ENCODE results near the gene NSRP1.
"Not testable (repeated sequence)": the region's sequence is repeated elsewhere in the genome, so short reads cannot be mapped to it uniquely, and the experiment has no call there.

Gene NSRP1

GRCh38 chr17:30117675-30118081 lies 1.1 kb downstream of the NSRP1 start:
- DNase-seq (ENCODE audit: low read depth in 1 of 2, low spot score in 1 of 2), result no peak

DNA sequence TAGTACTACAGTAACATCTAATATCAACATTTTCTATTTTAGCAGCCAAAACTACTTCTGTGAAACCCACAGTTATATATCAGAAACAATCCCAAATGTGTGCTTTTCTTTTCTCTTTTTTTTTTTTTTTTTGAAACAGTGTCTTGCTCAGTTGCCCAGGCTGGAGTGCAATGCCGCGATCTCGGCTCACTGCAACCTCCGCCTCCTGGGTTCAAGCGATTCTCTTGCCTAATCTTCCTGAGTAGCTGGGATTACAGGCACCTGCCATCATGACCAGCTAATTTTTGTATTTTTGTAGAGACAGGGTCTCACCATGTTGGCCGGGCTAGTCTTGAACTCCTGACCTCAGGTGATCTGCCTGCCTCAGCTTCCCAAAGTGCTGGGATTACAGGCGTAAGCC lies 2.0 kb downstream of the NSRP1 start:
- DNase-seq (ENCODE audit: low read depth in 1 of 2, low spot score in 1 of 2), result not testable (repeated sequence)

DNA sequence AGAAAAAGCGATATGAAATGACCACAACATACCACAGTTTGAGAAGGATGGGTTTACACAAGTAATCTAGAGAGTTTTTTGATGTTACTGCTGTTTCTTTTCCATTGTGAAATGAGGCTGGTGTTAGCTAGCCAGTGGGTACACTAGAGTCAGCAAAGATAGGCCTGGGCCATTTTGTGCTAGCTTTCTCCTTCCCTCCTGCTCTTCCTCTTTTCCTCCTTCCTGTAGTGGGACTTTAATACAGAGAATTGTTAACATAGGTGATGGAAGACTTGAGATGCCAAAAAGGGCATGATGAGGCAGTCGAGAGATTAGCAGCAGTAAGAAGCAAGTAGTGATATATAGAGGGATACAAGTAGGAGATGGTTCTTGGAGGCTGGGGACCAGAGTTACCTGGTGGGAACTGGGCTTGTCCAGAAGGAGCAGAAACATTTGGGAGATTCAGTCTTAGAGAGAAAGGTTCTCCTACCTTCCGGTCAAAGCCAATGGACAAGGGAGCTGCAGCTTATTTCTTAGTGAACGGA lies 7.7 kb downstream of the NSRP1 start:
- no peak for DNase-seq (ENCODE audit: low read depth in 1 of 2, low spot score in 1 of 2)

DNA sequence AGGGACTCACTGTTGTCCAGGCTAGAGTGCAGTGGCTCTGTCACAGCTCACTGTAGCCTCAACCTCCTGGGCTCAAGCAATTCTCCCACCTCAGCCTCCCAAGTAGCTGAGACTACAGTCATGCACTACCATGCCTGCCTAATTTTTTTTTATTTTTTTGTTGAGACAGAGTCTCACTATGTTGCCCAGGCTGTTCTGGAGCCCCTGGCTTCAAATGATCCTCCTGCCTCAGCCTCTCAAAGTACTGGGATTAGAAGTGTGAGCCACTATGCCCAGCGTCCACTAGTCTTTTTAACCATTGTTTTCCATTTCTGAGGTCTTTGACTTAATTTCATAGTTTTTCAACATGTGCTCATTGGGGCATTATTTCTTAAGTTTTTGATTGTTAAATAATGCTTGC lies 13.5 kb downstream of the NSRP1 start:
- no peak for DNase-seq (ENCODE audit: low read depth in 1 of 2, low spot score in 1 of 2)

DNA sequence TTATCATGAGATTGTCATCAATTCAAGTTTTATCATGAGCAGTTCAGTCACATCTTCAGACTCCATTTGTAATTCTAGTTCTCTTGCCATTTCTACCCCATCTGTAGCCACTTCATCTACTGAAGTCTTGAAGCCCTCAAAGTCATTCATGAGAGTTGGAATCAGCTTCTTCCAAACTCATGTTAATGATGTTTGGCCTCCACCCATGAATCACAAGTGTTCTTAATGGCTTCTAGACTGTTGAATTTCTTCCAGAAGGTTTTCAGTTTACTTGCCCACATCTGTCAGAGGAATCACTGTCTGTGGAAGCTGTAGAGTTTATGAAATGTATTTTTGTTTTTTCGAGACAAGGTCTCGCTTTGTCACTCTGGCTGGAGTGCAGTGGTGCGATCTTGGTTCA lies 16.0 kb downstream of the NSRP1 start:
- no peak for DNase-seq (ENCODE audit: low read depth in 1 of 2, low spot score in 1 of 2)

- no peak for DNase-seq (ENCODE audit: low read depth in 1 of 2, low spot score in 1 of 2)
Observed at GRCh38 chr17:30133197-30133596, 16.6 kb downstream of the NSRP1 start.

GRCh38 chr17:30134551-30134950 lies 17.9 kb downstream of the NSRP1 start:
- no peak for DNase-seq (ENCODE audit: low read depth in 1 of 2, low spot score in 1 of 2)

- DNase-seq (ENCODE audit: low read depth in 1 of 2, low spot score in 1 of 2), result no peak
Observed at GRCh38 chr17:30137158-30137557, 20.5 kb downstream of the NSRP1 start.

DNA sequence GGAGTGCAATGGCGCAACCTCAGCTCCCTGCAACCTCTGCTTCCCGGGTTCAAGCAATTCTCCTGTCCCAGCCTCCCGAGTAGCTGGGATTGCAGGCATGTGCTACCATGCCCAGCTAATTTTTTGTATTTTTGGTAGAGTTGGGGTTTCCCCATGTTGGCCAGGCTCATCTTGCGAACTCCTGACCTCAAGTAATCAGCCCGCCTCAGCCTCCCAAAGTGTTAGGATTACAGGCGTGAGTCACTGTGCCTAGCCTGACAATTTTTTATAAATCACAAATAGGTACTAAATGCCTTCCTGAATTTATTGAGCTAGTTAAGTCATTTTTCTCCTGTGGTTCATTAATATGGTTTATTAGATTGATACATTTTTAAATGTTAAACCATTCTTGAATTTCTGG lies 31.2 kb downstream of the NSRP1 start:
- not testable (repeated sequence) for DNase-seq (ENCODE audit: low read depth in 1 of 2, low spot score in 1 of 2)

GRCh38 chr17:30148376-30148775 lies 31.8 kb downstream of the NSRP1 start:
- DNase-seq (ENCODE audit: low read depth in 1 of 2, low spot score in 1 of 2), result no peak

DNA sequence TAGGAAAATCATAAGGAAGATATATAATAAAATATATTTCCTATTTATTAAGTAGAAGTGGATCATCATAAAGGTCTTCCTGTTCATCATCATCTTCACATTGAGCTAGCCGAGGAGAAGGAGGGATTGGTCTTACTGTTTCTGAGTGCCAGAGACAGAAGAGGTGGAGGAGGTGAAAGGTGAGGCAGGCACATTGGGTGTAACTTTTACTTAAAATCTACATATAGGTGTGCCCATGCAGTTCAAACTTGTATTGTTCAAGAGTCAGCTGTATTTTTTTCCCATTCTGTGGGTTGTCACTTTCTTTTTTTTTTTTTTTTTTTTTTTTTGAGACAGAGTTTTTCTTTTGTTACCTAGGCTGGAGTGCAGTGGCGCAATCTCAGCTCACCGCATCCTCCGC lies 34.9 kb downstream of the NSRP1 start:
- no peak for DNase-seq (ENCODE audit: low read depth in 1 of 2, low spot score in 1 of 2)

DNA sequence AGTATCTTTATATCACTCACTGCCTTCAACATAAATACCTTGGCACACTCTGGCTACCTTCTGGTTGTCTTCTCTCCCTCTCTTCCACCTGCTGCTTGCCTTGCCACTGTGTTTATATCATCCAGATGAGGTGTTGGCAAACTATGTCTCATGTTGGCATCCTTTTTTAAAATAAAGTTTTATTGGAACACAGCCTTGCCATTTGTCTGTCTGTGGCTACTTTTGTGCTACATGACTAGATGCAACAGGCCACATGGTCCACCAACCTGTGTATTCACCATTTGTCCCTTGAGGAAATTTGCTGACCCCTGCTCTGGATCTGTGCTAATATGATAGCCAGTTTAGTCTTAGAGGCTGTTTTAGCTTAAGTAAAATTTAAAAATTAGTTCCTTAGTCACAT lies 36.8 kb downstream of the NSRP1 start:
- DNase-seq (ENCODE audit: low read depth in 1 of 2, low spot score in 1 of 2), result no peak

GRCh38 chr17:30155389-30155788 lies 38.8 kb downstream of the NSRP1 start:
- no peak for DNase-seq (ENCODE audit: low read depth in 1 of 2, low spot score in 1 of 2)

GRCh38 chr17:30158896-30159625 lies 42.4 kb downstream of the NSRP1 start:
- DNase-seq (ENCODE audit: low read depth in 1 of 2, low spot score in 1 of 2), result no peak

GRCh38 chr17:30160419-30161172 lies 44.0 kb downstream of the NSRP1 start:
- DNase-seq (ENCODE audit: low read depth in 1 of 2, low spot score in 1 of 2), result no peak

GRCh38 chr17:30161601-30162000 lies 45.0 kb downstream of the NSRP1 start:
- DNase-seq (ENCODE audit: low read depth in 1 of 2, low spot score in 1 of 2), result no peak

DNA sequence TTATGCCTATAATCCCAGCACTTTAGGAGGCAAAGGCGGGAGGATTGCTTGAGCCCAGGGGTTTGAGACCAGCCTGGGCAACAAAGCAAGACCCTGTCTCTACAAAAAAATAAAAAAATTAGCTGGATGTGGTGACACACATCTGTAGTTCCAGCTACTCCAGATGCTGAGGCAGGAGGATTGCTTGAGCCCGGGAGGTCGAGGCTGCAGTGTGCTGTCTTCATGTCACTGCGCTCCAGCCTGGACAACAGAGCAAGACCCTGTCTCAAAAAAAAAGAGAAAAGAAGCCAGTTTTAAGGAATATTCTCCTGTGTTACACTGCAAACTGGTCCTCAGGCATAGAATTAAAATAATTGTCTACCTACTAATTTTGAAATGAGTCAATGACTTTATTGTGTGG lies 47.9 kb downstream of the NSRP1 start:
- DNase-seq (ENCODE audit: low read depth in 1 of 2, low spot score in 1 of 2), result no peak

DNA sequence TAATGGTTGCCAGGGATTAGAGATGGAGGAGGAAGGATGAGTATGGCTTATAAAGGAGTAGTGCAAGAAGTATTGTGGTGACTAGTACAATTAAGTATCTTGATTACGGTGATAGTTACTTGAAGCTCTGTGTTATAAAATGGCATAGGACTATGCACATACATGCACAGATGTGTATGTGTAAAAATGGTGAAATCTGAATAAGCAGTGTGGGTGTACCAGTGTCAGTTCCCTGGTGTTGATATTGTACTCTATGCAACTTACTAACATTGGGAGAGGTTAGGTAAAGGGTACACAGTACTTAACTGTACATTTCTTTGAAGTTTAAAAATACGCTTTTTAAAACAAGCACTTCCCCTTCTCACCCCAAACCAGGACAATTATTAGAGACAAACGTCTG lies 48.5 kb downstream of the NSRP1 start:
- no peak for DNase-seq (ENCODE audit: low read depth in 1 of 2, low spot score in 1 of 2)

DNA sequence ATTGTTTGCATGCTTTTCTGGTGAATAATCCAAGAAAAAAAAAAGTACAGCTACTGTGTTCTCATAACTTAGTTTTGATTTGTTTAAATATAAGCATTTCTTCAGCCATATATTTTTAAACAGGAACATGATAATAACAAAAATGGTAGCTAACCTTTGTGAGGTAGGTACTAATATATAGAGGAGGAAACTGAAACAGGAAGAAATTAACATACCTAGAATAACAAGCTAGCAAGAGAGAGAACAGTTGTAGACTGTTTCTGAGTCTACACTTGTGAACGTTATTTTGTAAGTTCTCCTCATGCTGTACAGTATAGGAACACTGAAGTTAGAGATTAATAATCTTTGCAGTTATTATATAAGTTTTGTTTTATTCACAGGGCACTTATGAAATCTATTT lies 49.3 kb downstream of the NSRP1 start:
- DNase-seq (ENCODE audit: low read depth in 1 of 2, low spot score in 1 of 2), result no peak

GRCh38 chr17:30170415-30170987 lies 53.9 kb downstream of the NSRP1 start:
- no peak for DNase-seq (ENCODE audit: low read depth in 1 of 2, low spot score in 1 of 2)

GRCh38 chr17:30172560-30172959 lies 55.9 kb downstream of the NSRP1 start:
- no peak for DNase-seq (ENCODE audit: low read depth in 1 of 2, low spot score in 1 of 2)

GRCh38 chr17:30173649-30174048 lies 57.0 kb downstream of the NSRP1 start:
- DNase-seq (ENCODE audit: low read depth in 1 of 2, low spot score in 1 of 2), result no peak
